ENCODE measurements around the gene GCH1. TPM values are rescaled to one million over a fixed set of nuclear protein-coding genes. Genes with fewer than 3 reads are reported as not detected.

GCH1 gene
- total and polyA plus RNA-seq, 4 experiments from 2014 or later, result 28.4 to 31.9 (median 30.5) TPM

DNA sequence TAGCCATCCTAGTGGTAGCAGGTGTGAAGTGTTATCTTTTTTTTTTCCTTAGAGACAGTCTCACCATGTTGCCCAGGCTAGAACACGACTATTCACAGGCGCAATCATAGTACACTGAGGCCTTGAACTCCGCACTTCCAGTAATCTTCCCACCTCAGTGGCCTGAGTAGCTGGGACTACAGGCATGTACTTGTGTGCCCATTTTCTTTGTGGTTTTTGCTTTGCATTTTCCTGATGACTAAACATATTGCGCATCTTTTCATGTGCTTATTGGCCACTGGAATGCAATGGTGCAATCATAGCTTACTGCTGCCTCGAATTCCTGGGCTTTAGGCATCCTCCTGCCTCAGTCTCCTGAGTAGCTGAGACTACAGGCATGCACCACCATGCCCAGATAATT, 33.3 kb upstream of the GCH1 start:
- Histone ChIP-seq H3K27ac (ENCODE audit: low read depth, low read length) (no peak overlapping the region), H3K4me1 (ENCODE audit: insufficient read depth, low read length) (no peaks in the 10 kb centered on the region), H3K27me3 (ENCODE audit: insufficient read depth, low read length) (no peaks in the 10 kb centered on the region), H3K36me3 (ENCODE audit: insufficient read depth, low read length) (no peaks in the 10 kb centered on the region), H3K4me3 (ENCODE audit: low read length in 2 of 2) (no peak overlapping the region), H3K9me3 (ENCODE audit: control insufficient read depth in 1 of 2, low read length in 2 of 2) (no peaks in the 10 kb centered on the region)
- Mint-ChIP-seq H3K4me3 (no peak overlapping the region), H3K36me3 (peaks cover 0 to 3% of the 10 kb centered on the region in 2 donors), H3K4me1 (peaks cover 0 to 4% (median 0%) of the 10 kb centered on the region in 4 donors), H3K27me3 (no peaks in the 10 kb centered on the region), H3K27ac (no peak overlapping the region), H3K9me3 (no peaks in the 10 kb centered on the region)
- DNase-seq, result no peak
- POLR2A ChIA-PET (ENCODE audit: partially characterized antibody), result no interaction called here
- intact Hi-C loops (cut with micrococcal nuclease), result no loop called here
- CTCF ChIA-PET (ENCODE audit: partially characterized antibody), result no interaction called here

DNA sequence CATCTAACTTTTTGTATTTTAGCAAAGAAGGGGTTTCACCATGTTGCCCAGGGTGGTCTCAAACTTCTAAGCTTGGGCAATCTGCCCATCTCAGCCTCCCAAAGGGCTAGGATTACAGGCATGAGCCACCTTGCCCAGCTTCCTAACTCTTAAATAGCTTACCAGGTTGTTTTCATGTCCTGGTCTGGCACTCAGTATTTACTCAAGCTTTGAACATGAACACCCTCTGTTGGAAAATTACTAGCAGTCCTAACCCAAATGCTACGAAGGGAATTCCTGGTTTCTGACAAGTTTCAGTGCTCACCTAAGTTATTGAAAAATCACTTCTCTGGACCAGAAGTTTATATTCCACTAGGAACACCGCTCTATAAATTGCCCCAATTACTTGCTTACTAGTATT, 32.5 kb upstream of the GCH1 start:
- intact Hi-C loops (cut with micrococcal nuclease), result no loop called here
- Mint-ChIP-seq H3K4me3 (no peak overlapping the region), H3K4me1 (peaks cover 0 to 4% (median 0%) of the 10 kb centered on the region in 4 donors), H3K36me3 (peaks cover 0 to 3% of the 10 kb centered on the region in 2 donors), H3K27me3 (no peaks in the 10 kb centered on the region), H3K9me3 (no peaks in the 10 kb centered on the region), H3K27ac (no peak overlapping the region)
- Histone ChIP-seq H3K36me3 (ENCODE audit: insufficient read depth, low read length) (no peaks in the 10 kb centered on the region), H3K27me3 (ENCODE audit: insufficient read depth, low read length) (no peaks in the 10 kb centered on the region), H3K4me1 (ENCODE audit: insufficient read depth, low read length) (no peaks in the 10 kb centered on the region), H3K9me3 (ENCODE audit: control insufficient read depth in 1 of 2, low read length in 2 of 2) (no peaks in the 10 kb centered on the region), H3K27ac (ENCODE audit: low read depth, low read length) (no peak overlapping the region), H3K4me3 (ENCODE audit: low read length in 2 of 2) (no peak overlapping the region)
- ChIA-PET CTCF (ENCODE audit: partially characterized antibody) (interaction anchor here (0.8 to 1.4 kb wide), 2 partner anchors 11 to 130 kb away, joined by 3 read pairs; no protein-coding TSS in a partner anchor), POLR2A (ENCODE audit: partially characterized antibody) (no interaction called here)
- no peak for DNase-seq

DNA sequence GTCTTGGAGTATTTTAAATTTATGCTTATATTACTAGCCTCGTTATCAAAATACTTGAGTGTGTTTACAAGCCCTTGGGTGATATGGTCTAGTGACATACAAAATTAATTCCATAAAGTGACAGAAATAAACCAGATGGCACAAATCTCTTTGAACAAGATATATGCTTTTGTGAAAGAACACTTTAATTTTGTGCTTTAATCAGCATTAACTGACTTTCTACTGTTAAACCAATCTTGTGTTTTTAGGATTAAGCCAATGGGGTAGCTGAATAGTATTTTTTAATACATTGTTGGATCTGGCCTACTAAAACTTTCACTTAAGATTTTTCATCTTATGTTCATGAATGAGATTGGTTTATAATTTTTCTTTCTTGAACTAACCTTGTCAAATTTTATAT, 30.4 kb upstream of the GCH1 start:
- Mint-ChIP-seq H3K27ac (no peak overlapping the region), H3K4me3 (no peak overlapping the region), H3K36me3 (no peaks in the 10 kb centered on the region), H3K9me3 (peaks cover 0 to 2% (median 0%) of the 10 kb centered on the region in 8 donors), H3K27me3 (no peaks in the 10 kb centered on the region), H3K4me1 (peaks cover 0 to 4% (median 0%) of the 10 kb centered on the region in 4 donors)
- H3K27ac ChIP-seq (ENCODE audit: low read depth, low read length), result no peak overlapping the region
- no peak overlapping the region for H3K4me3 ChIP-seq (ENCODE audit: low read length in 2 of 2)
- ChIA-PET CTCF (ENCODE audit: partially characterized antibody) (no interaction called here), POLR2A (ENCODE audit: partially characterized antibody) (no interaction called here)
- DNase-seq, result no peak
- H3K4me1 ChIP-seq (ENCODE audit: insufficient read depth, low read length), result no peaks in the 10 kb centered on the region
- H3K9me3 ChIP-seq (ENCODE audit: control insufficient read depth in 1 of 2, low read length in 2 of 2), result no peaks in the 10 kb centered on the region
- H3K36me3 ChIP-seq (ENCODE audit: insufficient read depth, low read length), result no peaks in the 10 kb centered on the region
- intact Hi-C loops (cut with micrococcal nuclease), result no loop called here
- H3K27me3 ChIP-seq (ENCODE audit: insufficient read depth, low read length), result no peaks in the 10 kb centered on the region

DNA sequence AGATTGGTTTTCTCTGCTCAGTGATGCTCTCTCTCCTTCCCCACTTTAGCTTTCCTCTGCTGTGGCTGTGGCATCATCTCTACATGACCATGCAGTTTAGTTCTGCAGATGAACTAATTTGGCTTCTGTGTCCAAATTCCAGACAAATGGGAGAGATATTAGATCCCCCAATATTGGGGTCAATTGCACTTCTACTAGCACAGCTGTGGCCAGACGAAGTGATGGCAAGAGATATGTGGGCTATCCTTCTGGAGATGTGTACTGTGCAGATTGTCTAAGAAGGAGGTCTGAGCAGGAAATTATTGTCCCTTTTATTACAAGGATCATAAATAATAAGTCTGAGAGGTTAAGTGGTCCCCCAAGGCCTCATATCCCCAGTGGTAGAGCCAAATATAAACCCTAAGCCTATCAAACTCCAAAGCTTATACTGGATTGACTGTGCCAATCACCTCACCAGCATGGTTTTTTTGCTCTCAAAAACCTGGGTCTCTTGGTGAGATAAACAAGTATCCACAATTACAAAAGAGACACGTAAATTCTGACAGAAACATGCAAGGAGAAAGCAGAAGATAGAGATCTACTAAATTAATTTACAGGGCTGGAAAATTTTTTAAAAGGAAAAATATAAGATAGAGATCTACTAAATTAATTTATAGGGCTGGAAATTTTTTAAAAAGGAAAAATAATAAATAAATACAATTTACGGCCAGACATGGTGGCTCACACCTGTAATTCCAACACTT, 29.1 kb upstream of the GCH1 start:
- peak overlapping the region in 1 of 7 donors; percentile 71 for H3K27ac Mint-ChIP-seq

DNA sequence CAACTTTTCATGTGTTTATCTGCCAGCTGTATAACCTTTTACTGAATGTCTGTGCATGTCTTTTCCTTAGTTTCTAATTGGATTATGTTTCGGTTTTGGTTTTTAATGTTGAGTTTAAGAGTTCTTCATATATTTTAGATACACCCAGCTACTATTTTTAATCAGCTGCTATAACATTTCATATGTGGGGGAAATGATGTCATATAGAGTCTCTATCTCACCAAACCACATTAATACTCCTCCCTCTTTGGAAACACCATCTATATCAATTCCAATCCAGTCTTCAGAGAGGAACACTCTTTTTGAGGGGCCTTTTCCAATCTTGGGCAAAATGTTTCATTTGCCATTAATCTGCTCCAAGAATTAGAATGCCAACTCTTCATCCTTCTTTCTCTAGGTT, 28.5 kb upstream of the GCH1 start:
- peaks cover under 1 to 3% of the 10 kb centered on the region in 2 donors for H3K27me3 Mint-ChIP-seq
- CTCF ChIA-PET (ENCODE audit: partially characterized antibody), result no interaction called here

More for the DNA sequence above, 29.1 kb upstream of the GCH1 start:
- Histone ChIP-seq H3K27me3 (ENCODE audit: insufficient read depth, low read length) (no peaks in the 10 kb centered on the region), H3K9me3 (ENCODE audit: control insufficient read depth in 1 of 2, low read length in 2 of 2) (no peaks in the 10 kb centered on the region), H3K27ac (ENCODE audit: low read depth, low read length) (no peak overlapping the region), H3K4me1 (ENCODE audit: insufficient read depth, low read length) (no peaks in the 10 kb centered on the region), H3K36me3 (ENCODE audit: insufficient read depth, low read length) (no peaks in the 10 kb centered on the region), H3K4me3 (ENCODE audit: low read length in 2 of 2) (no peak overlapping the region)
- H3K9me3 Mint-ChIP-seq, result peaks cover 0 to 2% (median 0%) of the 10 kb centered on the region in 8 donors
- no peak for DNase-seq
- peaks cover 0 to 2% of the 10 kb centered on the region in 2 donors for H3K27me3 Mint-ChIP-seq
- ChIA-PET CTCF (ENCODE audit: partially characterized antibody) (no interaction called here), POLR2A (ENCODE audit: partially characterized antibody) (no interaction called here)
- H3K4me1 Mint-ChIP-seq, result peaks cover 0 to 4% (median 0%) of the 10 kb centered on the region in 4 donors
- H3K36me3 Mint-ChIP-seq, result no peaks in the 10 kb centered on the region
- intact Hi-C loops (cut with micrococcal nuclease), result no loop called here
- H3K4me3 Mint-ChIP-seq, result no peak overlapping the region

DNA sequence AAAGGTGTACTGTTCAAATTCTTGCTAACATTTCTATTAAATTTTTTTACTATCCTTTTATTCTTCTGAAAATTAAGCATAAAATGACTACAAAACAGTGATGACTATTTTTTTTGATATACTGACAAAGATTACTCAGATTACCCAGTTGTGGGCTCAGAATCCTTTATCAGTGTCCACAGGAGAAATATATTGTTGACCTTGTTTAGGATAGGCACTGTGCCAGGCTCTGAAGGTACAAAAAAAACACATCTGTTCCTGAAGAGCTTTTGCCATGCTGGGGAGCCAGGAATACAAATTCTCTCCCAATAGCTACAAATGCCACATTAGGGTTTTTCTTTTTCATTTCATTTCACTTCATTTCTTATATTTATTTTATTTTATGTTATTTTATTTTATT, 26.9 kb upstream of the GCH1 start:
- no peaks in the 10 kb centered on the region for H3K4me1 ChIP-seq (ENCODE audit: insufficient read depth, low read length)
- no peaks in the 10 kb centered on the region for H3K9me3 ChIP-seq (ENCODE audit: control insufficient read depth in 1 of 2, low read length in 2 of 2)
- no peak overlapping the region for H3K4me3 ChIP-seq (ENCODE audit: low read length in 2 of 2)
- H3K27ac ChIP-seq (ENCODE audit: low read depth, low read length), result no peak overlapping the region
- H3K4me3 Mint-ChIP-seq, result no peak overlapping the region
- H3K9me3 Mint-ChIP-seq, result peaks cover 0 to 2% (median 0%) of the 10 kb centered on the region in 8 donors
- CTCF ChIA-PET (ENCODE audit: partially characterized antibody), result no interaction called here
- intact Hi-C loops (cut with micrococcal nuclease), result no loop called here
- H3K27me3 ChIP-seq (ENCODE audit: insufficient read depth, low read length), result no peaks in the 10 kb centered on the region
- DNase-seq, result no peak
- POLR2A ChIA-PET (ENCODE audit: partially characterized antibody), result no interaction called here
- H3K4me1 Mint-ChIP-seq, result peaks cover 0 to 4% (median 0%) of the 10 kb centered on the region in 4 donors
- H3K27ac Mint-ChIP-seq, result no peak overlapping the region
- no peaks in the 10 kb centered on the region for H3K36me3 ChIP-seq (ENCODE audit: insufficient read depth, low read length)
- H3K27me3 Mint-ChIP-seq, result peaks cover 2 to 4% of the 10 kb centered on the region in 2 donors
- H3K36me3 Mint-ChIP-seq, result no peaks in the 10 kb centered on the region

More for the DNA sequence above, 28.5 kb upstream of the GCH1 start:
- Mint-ChIP-seq H3K27ac (peak overlapping the region in 1 of 7 donors; percentile 71), H3K4me3 (no peak overlapping the region), H3K36me3 (no peaks in the 10 kb centered on the region), H3K4me1 (peaks cover 0 to 4% (median 0%) of the 10 kb centered on the region in 4 donors), H3K9me3 (peaks cover 0 to 2% (median 0%) of the 10 kb centered on the region in 8 donors)
- no peak overlapping the region for H3K27ac ChIP-seq (ENCODE audit: low read depth, low read length)
- DNase-seq, result no peak
- intact Hi-C loops (cut with micrococcal nuclease), result no loop called here
- H3K9me3 ChIP-seq (ENCODE audit: control insufficient read depth in 1 of 2, low read length in 2 of 2), result no peaks in the 10 kb centered on the region
- no peaks in the 10 kb centered on the region for H3K4me1 ChIP-seq (ENCODE audit: insufficient read depth, low read length)
- no peak overlapping the region for H3K4me3 ChIP-seq (ENCODE audit: low read length in 2 of 2)
- no peaks in the 10 kb centered on the region for H3K27me3 ChIP-seq (ENCODE audit: insufficient read depth, low read length)
- POLR2A ChIA-PET (ENCODE audit: partially characterized antibody), result no interaction called here
- H3K36me3 ChIP-seq (ENCODE audit: insufficient read depth, low read length), result no peaks in the 10 kb centered on the region

DNA sequence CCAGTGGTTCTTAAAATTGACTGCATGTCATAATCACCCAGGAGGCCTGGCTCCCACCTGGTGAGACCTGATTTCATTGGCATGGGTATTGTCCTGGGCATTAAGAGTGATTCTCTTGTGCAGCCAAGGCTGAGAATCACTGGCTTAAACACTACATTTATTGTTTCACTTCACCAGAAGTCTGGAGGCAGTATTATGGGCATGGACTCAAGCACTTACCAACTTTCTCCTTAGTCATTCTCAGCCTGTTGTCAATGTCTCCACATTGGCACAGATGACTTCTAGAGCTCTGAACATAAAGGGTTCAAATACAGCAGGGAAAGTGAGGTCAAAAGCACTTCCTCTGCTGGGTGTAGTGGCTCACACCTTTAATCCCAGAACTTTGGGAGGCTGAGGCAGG, 25.6 kb upstream of the GCH1 start:
- no peak for DNase-seq
- POLR2A ChIA-PET (ENCODE audit: partially characterized antibody), result no interaction called here
- Histone ChIP-seq H3K4me3 (ENCODE audit: low read length in 2 of 2) (no peak overlapping the region), H3K27me3 (ENCODE audit: insufficient read depth, low read length) (no peaks in the 10 kb centered on the region), H3K4me1 (ENCODE audit: insufficient read depth, low read length) (no peaks in the 10 kb centered on the region), H3K36me3 (ENCODE audit: insufficient read depth, low read length) (no peaks in the 10 kb centered on the region), H3K9me3 (ENCODE audit: control insufficient read depth in 1 of 2, low read length in 2 of 2) (no peaks in the 10 kb centered on the region), H3K27ac (ENCODE audit: low read depth, low read length) (no peak overlapping the region)
- Mint-ChIP-seq H3K27ac (peak overlapping the region in 1 of 7 donors; percentile 57), H3K27me3 (peaks cover 2 to 4% of the 10 kb centered on the region in 2 donors), H3K36me3 (no peaks in the 10 kb centered on the region), H3K4me1 (peaks cover 0 to 4% (median 0%) of the 10 kb centered on the region in 4 donors), H3K4me3 (no peak overlapping the region), H3K9me3 (peaks cover 0 to 2% (median 0%) of the 10 kb centered on the region in 8 donors)
- intact Hi-C loops (cut with micrococcal nuclease), result no loop called here
- CTCF ChIA-PET (ENCODE audit: partially characterized antibody), result no interaction called here

Data from CD4-positive, alpha-beta memory T cell (primary cell).